ENCODE data around the gene ZNF444.
A peak's percentile ranks its signal among the peaks of the same experiment; 100 is the strongest.
"Not testable (repeated sequence)": the region's sequence is repeated elsewhere in the genome, so short reads cannot be mapped to it uniquely, and the experiment has no call there.

The ZNF444 gene

GRCh38 chr19:56142087-56142787 lies 1.1 kb downstream of the ZNF444 start:
- no peak for DNase-seq (ENCODE audit: low read depth)
- H3K4me3 ChIP-seq (ENCODE audit: low read depth, low read length): peak overlapping the region; percentile 67

- no peak overlapping the region for H3K4me3 ChIP-seq (ENCODE audit: low read depth, low read length)
- DNase-seq (ENCODE audit: low read depth): no peak
Observed at GRCh38 chr19:56142897-56143434, 1.9 kb downstream of the ZNF444 start.

- H3K4me3 ChIP-seq (ENCODE audit: low read depth, low read length): no peak overlapping the region
- no peak for DNase-seq (ENCODE audit: low read depth)
Observed at GRCh38 chr19:56144376-56144775, 3.3 kb downstream of the ZNF444 start.

GRCh38 chr19:56144831-56145230 lies 3.7 kb downstream of the ZNF444 start:
- DNase-seq (ENCODE audit: low read depth): no peak
- H3K4me3 ChIP-seq (ENCODE audit: low read depth, low read length): no peak overlapping the region

GRCh38 chr19:56145698-56146097 lies 4.6 kb downstream of the ZNF444 start:
- no peak overlapping the region for H3K4me3 ChIP-seq (ENCODE audit: low read depth, low read length)
- DNase-seq (ENCODE audit: low read depth): no peak

GRCh38 chr19:56146904-56147303 lies 5.8 kb downstream of the ZNF444 start:
- no peak overlapping the region for H3K4me3 ChIP-seq (ENCODE audit: low read depth, low read length)
- no peak for DNase-seq (ENCODE audit: low read depth)

- DNase-seq (ENCODE audit: low read depth): no peak
- no peak overlapping the region for H3K4me3 ChIP-seq (ENCODE audit: low read depth, low read length)
Observed at GRCh38 chr19:56147307-56147706, 6.2 kb downstream of the ZNF444 start.

- no peak overlapping the region for H3K4me3 ChIP-seq (ENCODE audit: low read depth, low read length)
- no peak for DNase-seq (ENCODE audit: low read depth)
Observed at GRCh38 chr19:56148096-56148495, 7.0 kb downstream of the ZNF444 start.

- DNase-seq (ENCODE audit: low read depth); H3K4me3 ChIP-seq (ENCODE audit: low read depth, low read length): not testable (repeated sequence)
Observed at GRCh38 chr19:56148955-56149655, 8.0 kb downstream of the ZNF444 start.

- no peak overlapping the region for H3K4me3 ChIP-seq (ENCODE audit: low read depth, low read length)
Observed at GRCh38 chr19:56149656-56150038, 8.6 kb downstream of the ZNF444 start.

GRCh38 chr19:56150358-56150757 lies 9.3 kb downstream of the ZNF444 start:
- DNase-seq (ENCODE audit: low read depth): no peak
- no peak overlapping the region for H3K4me3 ChIP-seq (ENCODE audit: low read depth, low read length)

More at GRCh38 chr19:56149656-56150038, 8.6 kb downstream of the ZNF444 start:
- no peak for DNase-seq (ENCODE audit: low read depth)

GRCh38 chr19:56152644-56153043 lies 11.6 kb downstream of the ZNF444 start:
- DNase-seq (ENCODE audit: low read depth): no peak
- H3K4me3 ChIP-seq (ENCODE audit: low read depth, low read length): no peak overlapping the region

GRCh38 chr19:56153507-56153906 lies 12.4 kb downstream of the ZNF444 start:
- H3K4me3 ChIP-seq (ENCODE audit: low read depth, low read length): no peak overlapping the region
- no peak for DNase-seq (ENCODE audit: low read depth)

- DNase-seq (ENCODE audit: low read depth): no peak
- H3K4me3 ChIP-seq (ENCODE audit: low read depth, low read length): no peak overlapping the region
Observed at GRCh38 chr19:56155124-56155687, 14.1 kb downstream of the ZNF444 start.

- H3K4me3 ChIP-seq (ENCODE audit: low read depth, low read length): no peak overlapping the region
- no peak for DNase-seq (ENCODE audit: low read depth)
Observed at GRCh38 chr19:56156768-56157167, 15.7 kb downstream of the ZNF444 start.

- H3K4me3 ChIP-seq (ENCODE audit: low read depth, low read length): no peak overlapping the region
- no peak for DNase-seq (ENCODE audit: low read depth)
Observed at GRCh38 chr19:56158170-56158757, 17.2 kb downstream of the ZNF444 start.

- H3K4me3 ChIP-seq (ENCODE audit: low read depth, low read length): no peak overlapping the region
- no peak for DNase-seq (ENCODE audit: low read depth)
Observed at GRCh38 chr19:56159009-56159559, 18.0 kb downstream of the ZNF444 start.

GRCh38 chr19:56159622-56160271 lies 18.7 kb downstream of the ZNF444 start:
- H3K4me3 ChIP-seq (ENCODE audit: low read depth, low read length): no peak overlapping the region
- no peak for DNase-seq (ENCODE audit: low read depth)

- no peak overlapping the region for H3K4me3 ChIP-seq (ENCODE audit: low read depth, low read length)
- DNase-seq (ENCODE audit: low read depth): no peak
Observed at GRCh38 chr19:56161534-56161933, 20.4 kb downstream of the ZNF444 start.
